DOHH2 (cell line): ENCODE results near the gene DOK6.

Experiments
- H3F3A ChIP-seq: fragments of 200-600 bp; sonication (generic), shearing (Covaris generic); 2 replicates; pipeline ENCODE4 v1.6.0; 2016; ENCODE audit warnings: antibody characterized with exemption, mild to moderate bottlenecking; ENCODE audit not compliant: control insufficient read depth, insufficient read depth
- H3K27ac ChIP-seq: fragments of 200-600 bp; sonication (generic); 2 replicates; pipeline ENCODE4 v1.5.1; 2014; ENCODE audit warnings: low read depth, mild to moderate bottlenecking, low read length, moderate library complexity
- H3K27me3 ChIP-seq: fragments of 200-600 bp; sonication (generic); 2 replicates; pipeline ENCODE4 v1.6.1; 2014; ENCODE audit warnings: mild to moderate bottlenecking, low read length, mixed read lengths; ENCODE audit not compliant: control insufficient read depth
- H3K36me3 ChIP-seq: fragments of 200-600 bp; sonication (generic); 2 replicates; pipeline ENCODE4 v1.6.1; 2014; ENCODE audit warnings: mild to moderate bottlenecking, low read length, moderate library complexity, mixed read lengths; ENCODE audit not compliant: control insufficient read depth
- H3K4me1 ChIP-seq: fragments of 200-600 bp; sonication (generic); 2 replicates; pipeline ENCODE4 v1.6.1; 2014; ENCODE audit warnings: mild to moderate bottlenecking, low read length, mixed read lengths; ENCODE audit not compliant: control insufficient read depth
- H3K4me2 ChIP-seq: fragments of 200-600 bp; sonication (generic); 2 replicates; pipeline ENCODE4 v1.6.0; 2014; ENCODE audit warnings: mild to moderate bottlenecking, low read length, moderate library complexity
- H3K4me3 ChIP-seq: fragments of 200-600 bp; sonication (generic); 2 replicates; pipeline ENCODE4 v1.5.1; 2014; ENCODE audit warnings: mild to moderate bottlenecking, low read length, mixed read lengths
- H3K79me2 ChIP-seq: fragments of 200-600 bp; sonication (generic); 2 replicates; pipeline ENCODE4 v1.6.1; 2014; ENCODE audit warnings: mild to moderate bottlenecking, low read length, mixed read lengths; ENCODE audit not compliant: control insufficient read depth
- H3K9me2 ChIP-seq: fragments of 200-600 bp; sonication (generic); replicated peaks from 2 replicates; pipeline ENCODE4 v1.6.1; 2014; ENCODE audit warnings: mild to moderate bottlenecking, low read length, mixed read lengths; ENCODE audit not compliant: control insufficient read depth
- H3K9me3 ChIP-seq: fragments of 200-600 bp; sonication (generic); 2 replicates; pipeline ENCODE4 v1.6.1; 2014; ENCODE audit warnings: antibody characterized with exemption, low read length, mixed read lengths; ENCODE audit not compliant: control insufficient read depth, insufficient read depth
- H4K20me1 ChIP-seq: fragments of 200-600 bp; sonication (generic); 2 replicates; pipeline ENCODE4 v1.6.0; 2014; ENCODE audit warnings: low read depth, mild to moderate bottlenecking, antibody characterized with exemption, low read length, moderate library complexity; ENCODE audit not compliant: control insufficient read depth, insufficient read depth
- CTCF ChIP-seq: fragments of 200-600 bp; sonication (generic); IDR thresholded peaks from one replicate; pipeline ENCODE4 v1.5.1; 2014; ENCODE audit warnings: antibody characterized with exemption, mild to moderate bottlenecking, low read depth, low read length; ENCODE audit not compliant: poor library complexity, severe bottlenecking
- EZH2phosphoT487 ChIP-seq: fragments of 200-600 bp; sonication (generic); IDR thresholded peaks from 2 replicates; pipeline ENCODE4 v1.6.1; 2017; ENCODE audit warnings: borderline replicate concordance, mild to moderate bottlenecking, antibody characterized with exemption, low read length, moderate library complexity, mixed read lengths

The DOK6 gene

DNA sequence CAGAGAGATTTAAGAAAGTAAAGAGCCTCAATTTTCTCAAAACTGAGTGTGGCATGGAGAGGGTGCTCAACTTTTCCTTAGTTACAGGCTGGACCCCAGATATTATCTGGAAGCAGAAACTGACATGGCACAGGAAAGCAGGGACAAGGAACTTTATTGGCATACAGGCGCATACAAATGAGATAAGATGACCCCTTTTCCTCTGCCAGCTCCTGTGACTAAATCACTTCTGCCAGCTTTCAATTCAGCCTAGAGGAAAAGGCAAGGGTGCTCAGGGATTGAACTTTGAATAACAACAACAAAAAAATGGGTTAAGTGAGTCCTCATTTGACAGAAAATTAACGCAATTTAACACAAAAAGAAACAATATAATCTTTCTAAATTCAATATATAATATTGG, 284.1 kb downstream of the DOK6 start:
- Histone ChIP-seq H3K36me3 (no peaks in the 10 kb centered on the region), H3K9me2 (no peaks in the 10 kb centered on the region), H3K4me2 (no peak overlapping the region), H3K79me2 (no peaks in the 10 kb centered on the region), H3K4me1 (no peaks in the 10 kb centered on the region), H3K27me3 (no peaks in the 10 kb centered on the region), H4K20me1 (no peaks in the 10 kb centered on the region), H3K4me3 (no peak overlapping the region), H3K27ac (no peak overlapping the region), H3K9me3 (no peaks in the 10 kb centered on the region), H3F3A (no peaks in the 10 kb centered on the region)
- TF ChIP-seq CTCF = no peak
- no peak for TF ChIP-seq EZH2phosphoT487

DNA sequence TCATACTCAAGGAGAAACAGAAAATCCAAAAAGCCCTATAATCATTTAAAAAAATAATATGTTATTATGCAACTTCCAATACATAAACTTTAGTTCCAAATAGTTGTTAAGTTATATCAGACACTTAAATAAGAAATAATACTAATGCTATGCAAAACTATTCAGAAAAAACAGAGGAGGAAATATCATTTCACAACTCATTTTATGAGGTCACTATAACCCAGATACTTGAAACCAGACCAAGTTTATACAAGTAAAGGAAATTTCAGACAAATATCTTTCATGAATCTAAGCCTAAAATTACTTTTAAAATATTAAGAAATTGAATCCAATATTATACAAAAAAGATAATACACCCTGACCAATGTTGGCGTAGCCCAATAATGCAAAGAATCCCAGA, 286.2 kb downstream of the DOK6 start:
- no peak for TF ChIP-seq EZH2phosphoT487
- no peak for TF ChIP-seq CTCF
- Histone ChIP-seq H3K27me3 (no peaks in the 10 kb centered on the region), H3F3A (no peaks in the 10 kb centered on the region), H3K79me2 (no peaks in the 10 kb centered on the region), H4K20me1 (no peaks in the 10 kb centered on the region), H3K4me3 (no peak overlapping the region), H3K9me3 (no peaks in the 10 kb centered on the region), H3K36me3 (no peaks in the 10 kb centered on the region), H3K4me2 (no peak overlapping the region), H3K9me2 (no peaks in the 10 kb centered on the region), H3K4me1 (no peaks in the 10 kb centered on the region), H3K27ac (no peak overlapping the region)

- Histone ChIP-seq H3K27ac (no peak overlapping the region), H3K9me2 (no peaks in the 10 kb centered on the region), H3K4me2 (no peak overlapping the region), H3K27me3 (no peaks in the 10 kb centered on the region), H3K9me3 (no peaks in the 10 kb centered on the region), H3K36me3 (no peaks in the 10 kb centered on the region), H3F3A (no peaks in the 10 kb centered on the region), H3K4me3 (no peak overlapping the region), H3K79me2 (no peaks in the 10 kb centered on the region), H3K4me1 (no peaks in the 10 kb centered on the region), H4K20me1 (no peaks in the 10 kb centered on the region)
- no peak for TF ChIP-seq EZH2phosphoT487
- no peak for TF ChIP-seq CTCF
These were observed 288.6 kb downstream of the DOK6 start for GRCh38 chr18:69689121-69689759.
